NCI-H1048 (cell line): ENCODE results near the gene XIAP.

ENCODE experiments used
- DNase-seq: peaks from one replicate; lab custom pipeline; 2025; lab: John Stamatoyannopoulos, UW

Gene XIAP

GRCh38 chrX:123960956-123961267 is 101.1 kb downstream of the XIAP start:
- no peak for DNase-seq

- peak; percentile 23 for DNase-seq
Observed at GRCh38 chrX:123961268-123962005, 101.6 kb downstream of the XIAP start, which contains the start of gene STAG2. Gene STAG2 (plus strand): TSS chrX:123961706. CDS start chrX:124022628, 60,922 bp downstream.

- DNase-seq: no peak
Observed at GRCh38 chrX:123962006-123962467, 102.2 kb downstream of the XIAP start.

GRCh38 chrX:123962794-123963373 is 103.0 kb downstream of the XIAP start:
- DNase-seq: peak; percentile 73
